ENCODE results near the gene SDK2. TPM values are rescaled to one million over a fixed set of nuclear protein-coding genes. Genes with fewer than 3 reads are reported as not detected.

SDK2 gene
- total RNA-seq, 1 experiment from 2014 or later: not detected

DNA sequence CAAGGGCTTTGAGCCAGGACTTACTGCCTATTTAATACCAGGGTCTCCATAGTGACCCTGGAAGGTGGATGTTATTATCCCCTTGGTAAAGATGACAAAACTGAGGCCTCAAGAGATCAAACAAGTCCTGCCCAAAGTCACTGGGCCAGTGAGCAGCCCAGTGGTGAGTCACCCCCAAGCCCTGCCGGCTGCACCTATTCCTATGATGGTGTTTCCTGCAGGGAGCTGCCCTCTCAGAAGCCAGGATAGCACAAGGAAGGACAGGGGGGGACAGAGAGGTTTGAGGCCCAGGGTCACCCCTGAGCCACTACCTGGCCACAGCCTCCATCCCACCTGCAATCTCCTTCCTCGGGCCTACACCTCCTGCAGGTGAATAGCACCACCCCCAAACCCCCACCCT, 90.9 kb downstream of the SDK2 start:
- no peak overlapping the region for H3K9ac ChIP-seq (ENCODE audit: low read length)
- no peaks in the 10 kb centered on the region for H3K27me3 ChIP-seq (ENCODE audit: low read length)
- H3K79me2 ChIP-seq (ENCODE audit: low read length): no peaks in the 10 kb centered on the region
- no peak overlapping the region for H3K27ac ChIP-seq (ENCODE audit: low read length)
- no peaks in the 10 kb centered on the region for H3K9me3 ChIP-seq (ENCODE audit: low read length)
- no peaks in the 10 kb centered on the region for H3K36me3 ChIP-seq (ENCODE audit: insufficient read depth, low read length)
- no peak overlapping the region for H2AFZ ChIP-seq (ENCODE audit: low read length)
- DNase-seq: no peak
- no peaks in the 10 kb centered on the region for H3K4me1 ChIP-seq (ENCODE audit: low read length)
- H3K9me2 ChIP-seq (replicated peaks; ENCODE audit: insufficient read depth, low read length): no peaks in the 10 kb centered on the region
- H3K4me2 ChIP-seq (ENCODE audit: low read depth, low read length, poor library complexity, severe bottlenecking): no peak overlapping the region
- no peaks in the 10 kb centered on the region for H4K20me1 ChIP-seq (ENCODE audit: insufficient read depth, low read depth, low read length)
- H3K4me3 ChIP-seq (ENCODE audit: low read length): no peak overlapping the region

DNA sequence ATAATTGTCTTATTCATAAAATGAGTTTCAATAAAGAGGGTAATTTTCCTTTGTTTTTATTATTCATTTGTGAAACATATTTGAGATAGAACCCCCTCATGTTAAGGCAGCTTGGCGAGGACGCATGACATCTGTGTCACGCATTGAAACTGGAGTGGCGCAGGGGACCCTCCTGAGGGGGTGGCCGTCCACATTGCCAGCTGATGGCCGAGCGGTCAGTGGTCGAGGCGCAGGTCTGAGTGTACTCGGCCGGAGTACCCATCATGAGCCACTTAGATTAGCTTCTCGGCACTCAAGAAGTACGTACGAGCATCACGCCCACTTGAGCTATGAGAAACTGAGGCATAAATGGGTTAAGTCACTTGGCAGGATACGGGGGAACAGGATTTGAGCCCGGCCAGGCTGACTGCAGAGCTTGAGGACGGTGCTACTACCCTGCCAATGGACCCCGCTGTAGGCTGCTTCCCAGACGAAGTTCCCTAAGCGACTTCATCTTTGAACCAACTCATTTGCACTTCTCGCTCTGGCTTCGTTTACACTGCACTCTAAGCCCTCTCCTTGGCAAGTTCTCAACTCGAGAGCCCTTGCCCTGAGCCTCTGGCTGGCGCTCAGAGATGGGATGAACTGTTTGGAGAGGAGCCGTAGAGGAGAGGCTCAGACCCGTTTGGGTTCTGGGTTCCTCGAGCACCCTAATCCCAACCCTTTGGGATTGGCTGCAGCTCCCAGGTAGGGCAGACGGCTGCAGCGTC, 91.8 kb downstream of the SDK2 start:
- Histone ChIP-seq H3K4me3 (ENCODE audit: low read length) (no peak overlapping the region), H3K4me2 (ENCODE audit: low read depth, low read length, poor library complexity, severe bottlenecking) (no peak overlapping the region)

DNA sequence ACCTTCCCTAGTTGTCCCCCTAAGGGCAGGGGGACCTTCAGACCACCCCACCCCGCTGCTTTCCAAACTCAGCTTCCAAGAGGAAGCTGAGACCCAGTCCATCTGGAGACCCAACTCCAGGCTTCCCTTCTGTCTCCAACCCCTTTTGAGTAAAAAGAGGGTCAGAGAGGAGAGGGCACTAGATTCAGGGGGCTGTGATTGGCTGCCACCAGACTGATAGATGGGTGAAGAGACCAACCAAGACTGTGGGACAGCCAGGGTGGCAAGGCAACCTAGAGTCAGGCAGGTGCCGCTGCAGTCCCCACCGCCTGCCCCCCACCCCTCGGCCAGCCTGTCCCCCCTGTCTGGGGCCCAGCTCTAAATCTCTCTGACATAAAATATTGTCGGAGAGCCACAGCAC, 92.5 kb downstream of the SDK2 start:
- Histone ChIP-seq H3K4me2 (ENCODE audit: low read depth, low read length, poor library complexity, severe bottlenecking) (no peak overlapping the region), H3K4me1 (ENCODE audit: low read length) (no peaks in the 10 kb centered on the region), H3K9me2 (replicated peaks; ENCODE audit: insufficient read depth, low read length) (no peaks in the 10 kb centered on the region), H3K36me3 (ENCODE audit: insufficient read depth, low read length) (no peaks in the 10 kb centered on the region), H3K27ac (ENCODE audit: low read length) (no peak overlapping the region), H4K20me1 (ENCODE audit: insufficient read depth, low read depth, low read length) (no peaks in the 10 kb centered on the region), H2AFZ (ENCODE audit: low read length) (no peak overlapping the region), H3K9me3 (ENCODE audit: low read length) (no peaks in the 10 kb centered on the region), H3K9ac (ENCODE audit: low read length) (no peak overlapping the region), H3K79me2 (ENCODE audit: low read length) (no peaks in the 10 kb centered on the region), H3K27me3 (ENCODE audit: low read length) (no peaks in the 10 kb centered on the region), H3K4me3 (ENCODE audit: low read length) (no peak overlapping the region)
- no peak for DNase-seq

More for the DNA sequence above, 91.8 kb downstream of the SDK2 start:
- Histone ChIP-seq H3K9ac (ENCODE audit: low read length) (no peak overlapping the region), H3K9me3 (ENCODE audit: low read length) (no peaks in the 10 kb centered on the region), H2AFZ (ENCODE audit: low read length) (no peak overlapping the region), H3K4me1 (ENCODE audit: low read length) (no peaks in the 10 kb centered on the region), H3K27me3 (ENCODE audit: low read length) (no peaks in the 10 kb centered on the region), H3K36me3 (ENCODE audit: insufficient read depth, low read length) (no peaks in the 10 kb centered on the region), H3K27ac (ENCODE audit: low read length) (no peak overlapping the region), H3K9me2 (replicated peaks; ENCODE audit: insufficient read depth, low read length) (no peaks in the 10 kb centered on the region), H3K79me2 (ENCODE audit: low read length) (no peaks in the 10 kb centered on the region), H4K20me1 (ENCODE audit: insufficient read depth, low read depth, low read length) (no peaks in the 10 kb centered on the region)
- no peak for DNase-seq

DNA sequence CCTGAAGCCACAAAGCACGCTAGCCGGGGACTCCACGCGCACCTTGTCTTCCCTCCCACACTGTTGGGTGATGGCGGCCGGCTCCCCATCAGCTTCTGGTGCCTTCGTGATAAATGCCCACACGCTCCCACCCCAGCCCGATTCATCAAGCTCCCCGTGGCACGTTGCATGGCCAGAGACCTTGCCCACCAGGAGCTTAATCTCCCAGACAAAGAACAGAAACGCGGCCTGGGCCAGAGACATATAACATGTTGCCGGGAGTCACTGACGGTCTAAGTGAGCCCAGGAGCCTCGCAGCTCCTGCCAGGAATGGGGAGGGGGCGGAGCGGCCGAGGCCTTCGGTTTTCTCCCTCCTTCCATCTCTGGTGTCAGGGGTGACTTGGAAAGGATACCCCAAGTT, 93.1 kb downstream of the SDK2 start:
- Histone ChIP-seq H3K9me2 (replicated peaks; ENCODE audit: insufficient read depth, low read length) (no peaks in the 10 kb centered on the region), H3K9ac (ENCODE audit: low read length) (no peak overlapping the region), H3K4me1 (ENCODE audit: low read length) (no peaks in the 10 kb centered on the region), H3K27ac (ENCODE audit: low read length) (no peak overlapping the region), H3K79me2 (ENCODE audit: low read length) (no peaks in the 10 kb centered on the region), H4K20me1 (ENCODE audit: insufficient read depth, low read depth, low read length) (no peaks in the 10 kb centered on the region), H3K4me2 (ENCODE audit: low read depth, low read length, poor library complexity, severe bottlenecking) (no peak overlapping the region), H3K27me3 (ENCODE audit: low read length) (no peaks in the 10 kb centered on the region), H3K9me3 (ENCODE audit: low read length) (no peaks in the 10 kb centered on the region), H3K36me3 (ENCODE audit: insufficient read depth, low read length) (no peaks in the 10 kb centered on the region), H3K4me3 (ENCODE audit: low read length) (no peak overlapping the region), H2AFZ (ENCODE audit: low read length) (no peak overlapping the region)
- no peak for DNase-seq

DNA sequence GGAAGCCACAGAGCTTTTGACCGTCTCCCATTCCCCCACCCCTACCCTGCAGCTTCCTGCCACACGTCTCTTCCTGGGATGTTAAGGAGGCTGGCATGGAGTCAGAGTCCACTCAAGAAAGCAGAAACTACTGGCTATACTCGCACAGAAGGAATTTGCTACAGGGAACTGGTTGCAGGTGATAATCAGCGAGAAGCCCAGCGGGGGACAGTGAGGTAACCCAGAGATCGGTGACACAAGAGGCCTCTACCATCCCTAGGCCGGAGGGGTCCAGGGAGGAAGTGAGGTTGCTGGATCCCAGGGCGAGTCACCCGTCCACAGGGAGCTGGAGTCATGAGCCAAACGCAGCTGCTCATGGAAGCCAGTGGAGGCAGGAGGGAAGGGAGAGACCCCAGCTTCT, 93.7 kb downstream of the SDK2 start:
- Histone ChIP-seq H4K20me1 (ENCODE audit: insufficient read depth, low read depth, low read length) (no peaks in the 10 kb centered on the region), H2AFZ (ENCODE audit: low read length) (no peak overlapping the region), H3K4me2 (ENCODE audit: low read depth, low read length, poor library complexity, severe bottlenecking) (no peak overlapping the region), H3K79me2 (ENCODE audit: low read length) (no peaks in the 10 kb centered on the region), H3K9ac (ENCODE audit: low read length) (no peak overlapping the region), H3K4me3 (ENCODE audit: low read length) (no peak overlapping the region), H3K27me3 (ENCODE audit: low read length) (no peaks in the 10 kb centered on the region), H3K4me1 (ENCODE audit: low read length) (no peaks in the 10 kb centered on the region), H3K36me3 (ENCODE audit: insufficient read depth, low read length) (no peaks in the 10 kb centered on the region), H3K9me2 (replicated peaks; ENCODE audit: insufficient read depth, low read length) (no peaks in the 10 kb centered on the region), H3K27ac (ENCODE audit: low read length) (no peak overlapping the region), H3K9me3 (ENCODE audit: low read length) (no peaks in the 10 kb centered on the region)
- no peak for DNase-seq

DNA sequence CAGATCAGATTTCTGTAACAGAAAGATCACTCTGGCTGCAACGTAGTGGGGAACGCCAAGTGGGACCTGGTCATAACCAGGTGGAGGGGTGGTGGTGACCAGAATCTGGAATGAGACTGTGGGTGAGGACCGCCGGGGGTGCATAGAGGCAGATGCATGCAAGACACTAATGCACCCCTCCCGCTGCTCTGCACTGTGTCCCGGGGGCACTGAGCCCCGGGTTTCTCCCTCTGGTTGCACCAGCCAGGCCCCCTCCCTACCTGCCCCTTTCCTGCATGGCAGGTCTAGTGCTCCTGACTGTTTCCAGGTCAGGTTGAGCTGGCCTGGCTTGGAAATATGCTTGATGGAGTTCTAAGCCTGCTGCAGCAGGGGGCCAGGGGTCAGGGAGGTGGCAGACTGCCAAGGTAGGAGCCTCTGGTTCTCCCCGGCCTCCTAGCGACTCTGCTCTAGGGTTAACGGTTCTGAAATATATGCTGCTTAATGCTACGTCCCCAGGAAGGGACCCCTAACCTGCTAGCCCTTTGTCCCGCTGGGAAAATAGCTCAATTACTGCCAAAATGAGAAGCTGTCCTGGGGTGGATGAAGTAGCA, 94.3 kb downstream of the SDK2 start:
- Histone ChIP-seq H3K9ac (ENCODE audit: low read length) (no peak overlapping the region), H3K4me1 (ENCODE audit: low read length) (no peaks in the 10 kb centered on the region), H3K27me3 (ENCODE audit: low read length) (no peaks in the 10 kb centered on the region), H3K36me3 (ENCODE audit: insufficient read depth, low read length) (no peaks in the 10 kb centered on the region), H4K20me1 (ENCODE audit: insufficient read depth, low read depth, low read length) (no peaks in the 10 kb centered on the region), H3K27ac (ENCODE audit: low read length) (no peak overlapping the region), H3K79me2 (ENCODE audit: low read length) (no peaks in the 10 kb centered on the region), H3K9me2 (replicated peaks; ENCODE audit: insufficient read depth, low read length) (no peaks in the 10 kb centered on the region), H3K4me2 (ENCODE audit: low read depth, low read length, poor library complexity, severe bottlenecking) (no peak overlapping the region), H3K4me3 (ENCODE audit: low read length) (no peak overlapping the region), H2AFZ (ENCODE audit: low read length) (no peak overlapping the region), H3K9me3 (ENCODE audit: low read length) (no peaks in the 10 kb centered on the region)
- no peak for DNase-seq

DNA sequence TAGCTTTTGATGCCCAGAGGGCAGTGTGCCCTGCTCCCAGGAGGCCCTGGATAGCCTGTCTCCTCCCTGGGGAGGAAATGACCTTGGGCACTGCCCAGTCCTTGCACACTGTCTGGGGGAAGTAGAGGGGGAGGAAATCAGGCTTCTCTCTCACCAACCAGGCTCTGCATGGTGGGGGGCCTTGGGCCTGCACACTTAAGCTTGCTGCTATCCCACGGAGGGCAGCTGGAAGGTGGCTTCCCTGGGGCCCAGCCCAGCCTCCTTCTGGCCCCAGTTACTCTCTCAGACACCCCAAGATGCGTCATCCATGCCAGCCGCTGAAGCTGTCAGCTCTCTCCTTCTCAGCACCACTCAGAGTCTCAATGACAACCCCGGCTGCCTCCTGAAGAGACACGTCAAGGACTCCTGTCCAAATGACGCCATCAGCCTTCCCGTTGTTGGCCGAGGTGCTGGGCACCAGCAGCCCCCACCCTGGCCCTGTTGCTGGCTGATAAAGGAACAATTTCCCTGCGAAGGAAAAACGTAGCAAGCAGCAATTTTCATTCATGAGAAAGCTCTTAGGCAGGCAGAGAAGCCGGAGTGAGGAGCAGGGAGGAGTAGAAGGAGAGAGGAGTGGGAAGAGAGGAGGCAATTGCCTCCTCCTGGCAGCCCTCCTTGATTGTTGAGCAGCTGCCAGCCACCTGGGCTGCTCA, 95.5 kb downstream of the SDK2 start:
- H3K4me1 ChIP-seq (ENCODE audit: low read length): no peaks in the 10 kb centered on the region
- H3K79me2 ChIP-seq (ENCODE audit: low read length): no peaks in the 10 kb centered on the region
- H3K4me2 ChIP-seq (ENCODE audit: low read depth, low read length, poor library complexity, severe bottlenecking): no peak overlapping the region
- H3K9me3 ChIP-seq (ENCODE audit: low read length): no peaks in the 10 kb centered on the region
- no peak overlapping the region for H3K27ac ChIP-seq (ENCODE audit: low read length)
- no peaks in the 10 kb centered on the region for H3K27me3 ChIP-seq (ENCODE audit: low read length)
- no peak overlapping the region for H3K4me3 ChIP-seq (ENCODE audit: low read length)
- no peaks in the 10 kb centered on the region for H3K9me2 ChIP-seq (replicated peaks; ENCODE audit: insufficient read depth, low read length)
- H3K9ac ChIP-seq (ENCODE audit: low read length): no peak overlapping the region
- H2AFZ ChIP-seq (ENCODE audit: low read length): no peak overlapping the region
- DNase-seq: no peak
- H3K36me3 ChIP-seq (ENCODE audit: insufficient read depth, low read length): no peaks in the 10 kb centered on the region
- no peaks in the 10 kb centered on the region for H4K20me1 ChIP-seq (ENCODE audit: insufficient read depth, low read depth, low read length)

DNA sequence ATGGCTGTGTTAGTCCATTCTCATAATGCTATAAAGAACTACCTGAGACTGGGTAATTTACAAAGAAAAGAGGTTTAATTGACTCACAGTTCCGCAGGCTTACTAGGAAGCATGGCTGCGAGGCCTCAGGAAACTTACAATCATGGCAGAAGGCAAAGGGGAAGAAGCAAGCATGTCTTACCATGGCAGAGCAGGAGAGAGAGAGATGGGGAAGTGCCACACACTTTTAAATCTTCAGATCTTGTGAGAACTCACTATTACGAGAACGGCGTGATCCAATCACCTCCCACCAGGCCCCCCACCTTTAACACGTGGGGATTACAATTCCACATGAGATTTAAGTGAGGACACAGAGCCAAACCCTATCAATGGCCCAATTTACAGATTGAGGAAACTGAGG, 96.5 kb downstream of the SDK2 start:
- Histone ChIP-seq H3K36me3 (ENCODE audit: insufficient read depth, low read length) (no peaks in the 10 kb centered on the region), H3K79me2 (ENCODE audit: low read length) (no peaks in the 10 kb centered on the region), H3K4me2 (ENCODE audit: low read depth, low read length, poor library complexity, severe bottlenecking) (no peak overlapping the region), H2AFZ (ENCODE audit: low read length) (no peak overlapping the region), H3K9ac (ENCODE audit: low read length) (no peak overlapping the region), H3K27me3 (ENCODE audit: low read length) (no peaks in the 10 kb centered on the region), H3K4me1 (ENCODE audit: low read length) (no peaks in the 10 kb centered on the region), H3K27ac (ENCODE audit: low read length) (no peak overlapping the region), H3K4me3 (ENCODE audit: low read length) (no peak overlapping the region), H4K20me1 (ENCODE audit: insufficient read depth, low read depth, low read length) (no peaks in the 10 kb centered on the region), H3K9me2 (replicated peaks; ENCODE audit: insufficient read depth, low read length) (no peaks in the 10 kb centered on the region), H3K9me3 (ENCODE audit: low read length) (no peaks in the 10 kb centered on the region)
- no peak for DNase-seq

Data from Karpas-422 (cell line).